Suprapubic skin (tissue), 3 donors: ENCODE measurements around the gene CDK13.

Experiments
- POLR2A ChIP-seq, 2 donors: fragments of 450-650 bp; IDR thresholded peaks; one replicate each; pipeline ENCODE4 v1.6.1; 2017; ENCODE audit warnings: antibody characterized with exemption in 2 of 2, mild to moderate bottlenecking in 2 of 2, moderate library complexity in 2 of 2
- TF ChIP-seq, protein P1 (sequence below), 2 donors: fragments of 200-600 bp in 1 of 2; fragments of 450-650 bp in 1 of 2; sonication (generic) in 1 of 2; IDR thresholded peaks; one replicate each; pipeline ENCODE4 v1.5.1; 2016 to 2019; ENCODE audit warnings: antibody characterized with exemption in 2 of 2, mild to moderate bottlenecking in 1 of 2, moderate library complexity in 1 of 2

DNA sequence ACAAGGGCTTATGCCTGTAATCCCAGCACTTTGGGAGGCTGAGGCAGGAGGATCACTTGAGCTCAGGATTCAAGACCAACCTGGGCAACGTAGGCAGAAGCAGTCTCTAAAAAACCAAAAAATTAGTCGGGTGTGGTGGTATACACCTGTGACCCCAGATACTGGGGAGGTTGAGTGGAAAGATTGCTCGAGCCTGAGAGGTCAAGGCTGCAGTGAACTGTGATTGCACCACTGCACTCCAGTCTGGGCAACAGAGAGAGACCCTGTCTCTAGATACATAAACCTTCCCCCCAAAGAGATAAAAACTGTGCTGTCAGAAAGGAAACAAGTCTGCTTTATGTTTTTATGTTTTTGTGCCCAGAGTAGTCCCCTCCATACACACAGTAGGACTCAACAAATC is 27.5 kb upstream of the CDK13 start:
- TF ChIP-seq POLR2A (IDR thresholded peaks at IDR 0.05), result no peak
- TF ChIP-seq, protein P1, sequence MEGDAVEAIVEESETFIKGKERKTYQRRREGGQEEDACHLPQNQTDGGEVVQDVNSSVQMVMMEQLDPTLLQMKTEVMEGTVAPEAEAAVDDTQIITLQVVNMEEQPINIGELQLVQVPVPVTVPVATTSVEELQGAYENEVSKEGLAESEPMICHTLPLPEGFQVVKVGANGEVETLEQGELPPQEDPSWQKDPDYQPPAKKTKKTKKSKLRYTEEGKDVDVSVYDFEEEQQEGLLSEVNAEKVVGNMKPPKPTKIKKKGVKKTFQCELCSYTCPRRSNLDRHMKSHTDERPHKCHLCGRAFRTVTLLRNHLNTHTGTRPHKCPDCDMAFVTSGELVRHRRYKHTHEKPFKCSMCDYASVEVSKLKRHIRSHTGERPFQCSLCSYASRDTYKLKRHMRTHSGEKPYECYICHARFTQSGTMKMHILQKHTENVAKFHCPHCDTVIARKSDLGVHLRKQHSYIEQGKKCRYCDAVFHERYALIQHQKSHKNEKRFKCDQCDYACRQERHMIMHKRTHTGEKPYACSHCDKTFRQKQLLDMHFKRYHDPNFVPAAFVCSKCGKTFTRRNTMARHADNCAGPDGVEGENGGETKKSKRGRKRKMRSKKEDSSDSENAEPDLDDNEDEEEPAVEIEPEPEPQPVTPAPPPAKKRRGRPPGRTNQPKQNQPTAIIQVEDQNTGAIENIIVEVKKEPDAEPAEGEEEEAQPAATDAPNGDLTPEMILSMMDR (IDR thresholded peaks at IDR 0.05), result no peak
